Peyer's patch (tissue), 4 donors: ENCODE results near the gene SKAP2.

Experiments used
- POLR2A ChIP-seq, 2 donors: fragments of 450-650 bp; IDR thresholded peaks; one replicate each; pipeline ENCODE4 v1.5.1; 2017; ENCODE audit warnings: antibody characterized with exemption in 2 of 2, mild to moderate bottlenecking in 2 of 2, moderate library complexity in 2 of 2
- TF ChIP-seq, protein P1 (sequence below), 6 experiments: fragments of 450-650 bp in 4 of 6; fragments of 200-600 bp in 2 of 6; sonication (generic) in 1 of 6; IDR thresholded peaks; one replicate each; pipeline ENCODE4 v1.5.1; 2017 to 2019; ENCODE audit warnings: antibody characterized with exemption in 6 of 6, mild to moderate bottlenecking in 3 of 6, moderate library complexity in 1 of 6

DNA sequence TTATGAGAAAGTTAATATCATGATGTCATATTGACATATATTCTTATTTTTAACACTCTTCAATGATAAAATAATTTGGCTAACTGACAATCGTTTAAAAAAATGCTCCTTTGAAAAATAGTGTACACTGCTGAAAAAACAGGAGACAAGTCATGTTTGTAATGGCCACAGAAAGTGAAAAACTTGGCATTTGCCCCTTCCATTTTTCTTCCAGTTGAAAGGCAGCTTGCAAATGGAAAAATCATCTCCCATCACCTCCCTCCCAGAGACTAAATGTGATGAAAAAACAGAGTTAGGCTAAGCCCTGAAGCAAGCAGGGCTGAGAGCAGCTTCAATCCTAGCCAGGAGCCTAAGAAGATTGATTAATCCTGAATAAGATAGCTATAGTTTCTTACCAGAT lies 160.4 kb downstream of the SKAP2 start:
- TF ChIP-seq POLR2A (IDR thresholded peaks at IDR 0.05): no peak
- TF ChIP-seq, protein P1, sequence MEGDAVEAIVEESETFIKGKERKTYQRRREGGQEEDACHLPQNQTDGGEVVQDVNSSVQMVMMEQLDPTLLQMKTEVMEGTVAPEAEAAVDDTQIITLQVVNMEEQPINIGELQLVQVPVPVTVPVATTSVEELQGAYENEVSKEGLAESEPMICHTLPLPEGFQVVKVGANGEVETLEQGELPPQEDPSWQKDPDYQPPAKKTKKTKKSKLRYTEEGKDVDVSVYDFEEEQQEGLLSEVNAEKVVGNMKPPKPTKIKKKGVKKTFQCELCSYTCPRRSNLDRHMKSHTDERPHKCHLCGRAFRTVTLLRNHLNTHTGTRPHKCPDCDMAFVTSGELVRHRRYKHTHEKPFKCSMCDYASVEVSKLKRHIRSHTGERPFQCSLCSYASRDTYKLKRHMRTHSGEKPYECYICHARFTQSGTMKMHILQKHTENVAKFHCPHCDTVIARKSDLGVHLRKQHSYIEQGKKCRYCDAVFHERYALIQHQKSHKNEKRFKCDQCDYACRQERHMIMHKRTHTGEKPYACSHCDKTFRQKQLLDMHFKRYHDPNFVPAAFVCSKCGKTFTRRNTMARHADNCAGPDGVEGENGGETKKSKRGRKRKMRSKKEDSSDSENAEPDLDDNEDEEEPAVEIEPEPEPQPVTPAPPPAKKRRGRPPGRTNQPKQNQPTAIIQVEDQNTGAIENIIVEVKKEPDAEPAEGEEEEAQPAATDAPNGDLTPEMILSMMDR (IDR thresholded peaks at IDR 0.05): no peak
